ENCODE data around the gene ARID3C.

GRCh38 chr9:34589636-34590380 lies 39.1 kb downstream of the ARID3C start, which contains the start of gene CNTFR:
- TF ChIP-seq, protein P1, sequence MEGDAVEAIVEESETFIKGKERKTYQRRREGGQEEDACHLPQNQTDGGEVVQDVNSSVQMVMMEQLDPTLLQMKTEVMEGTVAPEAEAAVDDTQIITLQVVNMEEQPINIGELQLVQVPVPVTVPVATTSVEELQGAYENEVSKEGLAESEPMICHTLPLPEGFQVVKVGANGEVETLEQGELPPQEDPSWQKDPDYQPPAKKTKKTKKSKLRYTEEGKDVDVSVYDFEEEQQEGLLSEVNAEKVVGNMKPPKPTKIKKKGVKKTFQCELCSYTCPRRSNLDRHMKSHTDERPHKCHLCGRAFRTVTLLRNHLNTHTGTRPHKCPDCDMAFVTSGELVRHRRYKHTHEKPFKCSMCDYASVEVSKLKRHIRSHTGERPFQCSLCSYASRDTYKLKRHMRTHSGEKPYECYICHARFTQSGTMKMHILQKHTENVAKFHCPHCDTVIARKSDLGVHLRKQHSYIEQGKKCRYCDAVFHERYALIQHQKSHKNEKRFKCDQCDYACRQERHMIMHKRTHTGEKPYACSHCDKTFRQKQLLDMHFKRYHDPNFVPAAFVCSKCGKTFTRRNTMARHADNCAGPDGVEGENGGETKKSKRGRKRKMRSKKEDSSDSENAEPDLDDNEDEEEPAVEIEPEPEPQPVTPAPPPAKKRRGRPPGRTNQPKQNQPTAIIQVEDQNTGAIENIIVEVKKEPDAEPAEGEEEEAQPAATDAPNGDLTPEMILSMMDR (IDR thresholded peaks at IDR 0.05): no peak
- TF ChIP-seq POLR2A (IDR thresholded peaks at IDR 0.05): no peak
